Measurements from ENCODE around the gene LYL1. TPM values are rescaled to one million over a fixed set of nuclear protein-coding genes. Genes with fewer than 3 reads are reported as not detected.

LYL1 gene
- total RNA-seq, 4 donors from 2014 or later: 4.2 to 10.9 (median 7.7) TPM

DNA sequence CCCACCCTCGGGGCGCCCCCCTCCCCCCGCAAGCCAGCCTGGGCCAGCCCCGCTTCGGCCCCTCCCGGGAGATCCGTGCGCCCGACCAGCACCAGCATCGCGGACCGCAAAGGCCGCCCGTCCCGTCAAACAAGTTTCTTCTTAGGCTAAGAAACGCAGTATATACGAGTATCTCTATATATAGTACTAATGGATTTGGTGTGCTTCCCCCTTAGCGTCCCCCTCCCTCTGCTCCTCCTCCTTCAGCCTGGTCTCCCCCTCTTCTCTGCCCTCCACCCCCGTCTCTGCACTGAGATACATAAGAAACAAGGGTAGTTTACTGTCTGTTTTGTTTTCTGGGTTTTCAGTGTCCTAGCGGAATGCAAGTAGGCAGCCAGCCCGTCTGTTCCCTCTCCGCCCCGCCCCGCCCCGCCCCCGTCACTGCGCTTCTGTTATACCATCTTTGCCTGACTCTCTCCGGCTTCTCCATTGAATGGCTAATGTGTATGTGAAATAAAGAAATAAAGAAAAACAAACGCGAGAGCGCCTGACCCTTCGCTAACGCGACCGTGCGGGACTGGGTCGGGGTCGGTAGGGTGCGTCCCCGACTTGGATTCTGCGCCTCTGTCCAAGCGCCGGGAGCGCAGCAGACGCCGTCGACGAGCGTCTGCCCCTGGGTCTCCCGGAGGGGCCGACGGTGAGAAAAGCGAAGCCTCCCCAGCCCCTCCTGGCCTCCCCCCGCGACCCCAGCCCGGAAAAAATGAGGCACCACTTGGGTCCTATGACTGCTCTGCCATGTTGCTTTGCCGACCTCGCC lies 4.2 kb downstream of the LYL1 start:
- WGBS, 2 donors: 9 to 16% methylated on average over 29 to 47 of the region's 58 CpGs
- peak overlapping the region in 1 of 3 donors; percentile 24 for H3K4me3 ChIP-seq (replicated peaks in 1 of 3)
- H3K9me3 ChIP-seq: no peaks in the 10 kb centered on the region
- peak overlapping the region; percentile 74 to 84 (median 82) for H3K27ac ChIP-seq
- intact Hi-C loops (cut with DNase I): no loop called here
- peaks cover 14 to 53% of the 10 kb centered on the region in 2 donors for H3K4me1 ChIP-seq
- DNase-seq: no peak
- TF ChIP-seq, protein P1, sequence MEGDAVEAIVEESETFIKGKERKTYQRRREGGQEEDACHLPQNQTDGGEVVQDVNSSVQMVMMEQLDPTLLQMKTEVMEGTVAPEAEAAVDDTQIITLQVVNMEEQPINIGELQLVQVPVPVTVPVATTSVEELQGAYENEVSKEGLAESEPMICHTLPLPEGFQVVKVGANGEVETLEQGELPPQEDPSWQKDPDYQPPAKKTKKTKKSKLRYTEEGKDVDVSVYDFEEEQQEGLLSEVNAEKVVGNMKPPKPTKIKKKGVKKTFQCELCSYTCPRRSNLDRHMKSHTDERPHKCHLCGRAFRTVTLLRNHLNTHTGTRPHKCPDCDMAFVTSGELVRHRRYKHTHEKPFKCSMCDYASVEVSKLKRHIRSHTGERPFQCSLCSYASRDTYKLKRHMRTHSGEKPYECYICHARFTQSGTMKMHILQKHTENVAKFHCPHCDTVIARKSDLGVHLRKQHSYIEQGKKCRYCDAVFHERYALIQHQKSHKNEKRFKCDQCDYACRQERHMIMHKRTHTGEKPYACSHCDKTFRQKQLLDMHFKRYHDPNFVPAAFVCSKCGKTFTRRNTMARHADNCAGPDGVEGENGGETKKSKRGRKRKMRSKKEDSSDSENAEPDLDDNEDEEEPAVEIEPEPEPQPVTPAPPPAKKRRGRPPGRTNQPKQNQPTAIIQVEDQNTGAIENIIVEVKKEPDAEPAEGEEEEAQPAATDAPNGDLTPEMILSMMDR (IDR thresholded peaks at IDR 0.05): no peak
- no peak for TF ChIP-seq POLR2A (IDR thresholded peaks at IDR 0.05)
- H3K36me3 ChIP-seq: peaks cover 0 to 9% of the 10 kb centered on the region in 2 donors
- H3K27me3 ChIP-seq: no peaks in the 10 kb centered on the region

DNA sequence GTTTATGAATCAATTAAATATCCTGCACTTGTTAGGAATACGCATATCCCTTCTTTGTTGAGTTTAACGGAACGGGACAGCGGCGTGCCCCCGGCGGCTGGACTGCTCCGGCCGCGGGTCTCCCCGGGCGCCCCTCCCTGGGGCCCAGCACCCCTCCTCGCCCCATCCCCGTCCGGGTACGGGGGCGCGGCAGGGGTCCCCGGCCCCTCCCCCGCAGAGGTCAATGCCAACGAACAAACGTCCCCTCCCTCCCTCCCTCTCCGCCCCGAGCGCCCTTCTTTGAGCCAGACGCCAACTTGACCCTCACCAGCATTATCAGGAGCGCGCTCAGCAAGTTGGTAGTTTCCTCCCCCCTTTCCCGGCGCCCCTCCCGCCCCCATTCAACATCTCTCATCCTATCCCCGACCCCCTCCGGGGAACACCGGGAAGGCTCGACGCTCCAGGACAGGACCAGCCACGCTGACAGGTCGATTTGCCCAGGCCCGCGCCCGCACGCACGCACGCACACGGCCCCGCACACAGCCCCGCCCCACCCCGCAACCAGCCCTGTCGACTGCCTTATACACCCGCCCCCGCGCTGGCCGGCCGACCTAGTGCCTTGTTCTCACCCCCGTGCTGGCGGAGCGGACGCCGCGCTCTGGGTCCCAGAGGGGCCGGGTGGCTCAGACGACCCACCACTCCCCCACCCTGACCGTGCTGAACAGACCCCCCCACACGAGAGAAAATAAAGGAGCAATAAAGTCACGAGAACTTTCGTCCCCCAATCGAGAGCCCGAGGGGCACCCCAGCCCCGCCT lies 5.0 kb downstream of the LYL1 start:
- H3K27ac ChIP-seq: peak overlapping the region; percentile 74 to 84 (median 82)
- H3K4me3 ChIP-seq (replicated peaks in 1 of 3): peak overlapping the region in 1 of 3 donors; percentile 24
- DNase-seq: no peak
- intact Hi-C loops (cut with DNase I): no loop called here
- 29 to 30% methylated on average over 28 to 33 of the region's 69 CpGs for WGBS, 2 donors
- H3K4me1 ChIP-seq: peaks cover 14 to 45% of the 10 kb centered on the region in 2 donors
- no peaks in the 10 kb centered on the region for H3K9me3 ChIP-seq
- TF ChIP-seq, protein P1 (IDR thresholded peaks at IDR 0.05): no peak
- no peak for TF ChIP-seq POLR2A (IDR thresholded peaks at IDR 0.05)
- no peaks in the 10 kb centered on the region for H3K27me3 ChIP-seq
- H3K36me3 ChIP-seq: peaks cover 0 to 9% of the 10 kb centered on the region in 2 donors

GRCh38 chr19:13097033-13097462 lies 5.6 kb downstream of the LYL1 start:
- H3K4me3 ChIP-seq (replicated peaks in 1 of 3): no peak overlapping the region
- H3K27me3 ChIP-seq: no peaks in the 10 kb centered on the region
- peaks cover 0 to 9% of the 10 kb centered on the region in 2 donors for H3K36me3 ChIP-seq
- intact Hi-C loops (cut with DNase I): no loop called here
- H3K9me3 ChIP-seq: no peaks in the 10 kb centered on the region
- TF ChIP-seq, protein P1 (IDR thresholded peaks at IDR 0.05): no peak
- no peak for TF ChIP-seq POLR2A (IDR thresholded peaks at IDR 0.05)
- no peak for DNase-seq
- H3K27ac ChIP-seq: peak overlapping the region; percentile 74 to 84 (median 82)
- 59 to 64% methylated on average over 20 of the region's 20 CpGs for WGBS, 2 donors
- peaks cover 14 to 43% of the 10 kb centered on the region in 2 donors for H3K4me1 ChIP-seq

DNA sequence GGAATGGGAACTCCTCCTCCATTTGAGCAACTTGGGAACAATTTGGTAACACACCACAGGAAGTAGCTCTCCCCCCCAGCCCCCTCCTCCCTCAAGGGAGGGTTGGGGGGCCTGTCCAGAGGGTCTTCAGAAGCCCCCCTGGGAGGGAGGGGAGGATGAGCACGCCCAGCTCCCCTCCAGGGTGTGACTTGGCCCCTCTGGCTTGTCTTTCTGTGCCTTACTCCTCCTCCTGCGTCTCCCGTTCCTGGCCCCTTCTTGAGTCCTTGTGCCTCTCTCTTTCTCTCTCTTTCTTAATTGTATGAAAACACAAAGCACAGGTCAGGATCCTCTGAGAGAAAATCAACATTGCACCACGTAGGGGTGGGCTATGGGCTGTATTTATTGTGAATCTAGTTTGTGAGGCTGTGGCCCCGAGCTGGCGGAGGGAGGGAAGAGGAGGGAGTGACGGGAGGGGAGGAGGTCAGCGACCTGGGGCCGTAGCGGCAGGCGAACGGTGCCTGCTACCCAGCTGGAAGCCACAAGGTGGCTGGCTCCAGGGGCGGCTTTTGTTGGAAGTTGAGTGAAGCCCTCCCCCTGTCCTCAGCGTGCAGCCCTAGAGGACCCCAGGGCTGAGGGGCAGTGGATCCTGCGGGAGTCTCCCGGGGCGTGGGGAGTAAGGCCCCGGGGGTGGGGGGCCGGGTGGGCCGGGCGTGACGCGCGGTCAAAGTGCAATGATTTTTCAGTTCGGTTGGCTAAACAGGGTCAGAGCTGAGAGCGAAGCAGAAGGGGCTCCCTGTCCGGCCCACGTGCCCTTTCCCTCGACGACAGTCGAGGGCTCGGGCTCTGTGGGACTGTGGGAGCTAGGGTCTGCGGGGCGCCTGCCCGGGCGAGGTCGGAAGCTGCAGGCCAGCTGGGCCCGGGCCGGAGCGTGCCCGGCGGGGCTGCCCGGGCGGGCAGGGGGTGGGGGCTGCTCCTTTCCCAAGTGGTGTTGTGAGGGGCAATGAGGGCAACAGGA lies 6.4 kb downstream of the LYL1 start:
- Histone ChIP-seq H3K27me3 (no peaks in the 10 kb centered on the region), H3K9me3 (no peaks in the 10 kb centered on the region), H3K27ac (peak overlapping the region in 1 of 3 donors; percentile 82), H3K4me1 (peaks cover 14 to 43% of the 10 kb centered on the region in 2 donors), H3K36me3 (peaks cover 0 to 9% of the 10 kb centered on the region in 2 donors), H3K4me3 (replicated peaks in 1 of 3) (no peak overlapping the region)
- TF ChIP-seq, protein P1 (IDR thresholded peaks at IDR 0.05): no peak
- TF ChIP-seq POLR2A (IDR thresholded peaks at IDR 0.05): no peak
- DNase-seq: no peak
- intact Hi-C loops (cut with DNase I): loop anchor here (2.0 kb wide), 1 partner anchor 113 kb away; no protein-coding TSS in a partner anchor
- WGBS, 2 donors: 75 to 80% methylated on average over 30 to 32 of the region's 44 CpGs

All from thyroid gland (tissue), 4 donors.